Measurements from ENCODE around the gene SHROOM3.

The SHROOM3 gene

DNA sequence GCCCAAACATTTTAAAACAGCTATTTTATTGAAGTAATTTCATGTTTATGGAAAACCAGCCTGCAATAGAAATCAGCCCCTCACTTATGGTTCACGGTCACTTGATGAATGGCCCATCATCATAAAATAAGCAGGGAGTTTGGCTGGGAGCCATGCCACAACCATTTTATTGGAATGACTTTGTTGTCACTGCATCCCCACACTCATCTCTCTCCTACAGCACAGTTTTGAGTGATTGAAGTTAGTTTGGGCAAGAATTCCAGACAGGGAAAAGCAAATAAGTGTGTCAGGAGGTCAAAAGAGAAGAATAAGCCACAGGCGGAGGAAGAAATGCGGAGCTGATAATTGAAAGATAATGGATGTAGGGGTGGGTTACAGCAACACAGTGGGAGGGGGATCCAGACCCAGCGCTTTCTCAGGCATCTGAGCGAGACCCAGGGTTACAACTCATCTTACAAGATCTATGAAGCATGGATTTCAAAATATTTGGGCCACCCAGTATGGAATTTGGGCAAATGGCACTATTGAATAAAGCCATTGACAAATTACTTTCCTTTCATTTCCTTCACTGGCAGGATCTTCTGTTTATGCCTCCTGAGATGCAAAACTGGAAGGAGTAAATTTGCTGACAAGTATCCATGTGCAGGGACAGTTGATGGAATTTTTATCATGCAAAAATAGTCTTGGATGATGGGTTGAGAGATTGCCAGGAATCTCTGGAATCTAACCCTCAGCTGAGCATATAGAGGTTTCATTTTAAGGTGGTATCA lies 100.8 kb downstream of the SHROOM3 start:
- DNase-seq (ENCODE audit: extremely low read depth in 1 of 2, low read depth in 1 of 2): no peak

DNA sequence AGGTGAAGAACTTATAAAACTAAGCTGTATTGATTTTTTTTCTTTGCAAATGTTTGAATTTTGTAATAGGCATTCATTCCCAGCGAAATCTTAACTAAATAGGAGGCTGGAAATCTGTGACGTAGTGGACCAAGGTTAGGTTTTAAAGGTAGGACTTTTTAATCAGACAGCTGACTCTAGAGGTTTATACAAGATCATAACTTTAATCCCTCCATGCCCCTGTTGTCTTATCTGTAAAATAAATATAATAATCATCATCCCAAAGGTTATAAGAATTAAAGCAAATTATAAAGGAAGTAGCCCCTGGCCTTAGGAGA lies 101.3 kb downstream of the SHROOM3 start:
- no peak for DNase-seq (ENCODE audit: extremely low read depth in 1 of 2, low read depth in 1 of 2)

GRCh38 chr4:76538296-76538695 lies 103.3 kb downstream of the SHROOM3 start:
- DNase-seq (ENCODE audit: extremely low read depth in 1 of 2, low read depth in 1 of 2): no peak

- no peak for DNase-seq (ENCODE audit: extremely low read depth in 1 of 2, low read depth in 1 of 2)
Measured at GRCh38 chr4:76539979-76540378, 105.0 kb downstream of the SHROOM3 start.

DNA sequence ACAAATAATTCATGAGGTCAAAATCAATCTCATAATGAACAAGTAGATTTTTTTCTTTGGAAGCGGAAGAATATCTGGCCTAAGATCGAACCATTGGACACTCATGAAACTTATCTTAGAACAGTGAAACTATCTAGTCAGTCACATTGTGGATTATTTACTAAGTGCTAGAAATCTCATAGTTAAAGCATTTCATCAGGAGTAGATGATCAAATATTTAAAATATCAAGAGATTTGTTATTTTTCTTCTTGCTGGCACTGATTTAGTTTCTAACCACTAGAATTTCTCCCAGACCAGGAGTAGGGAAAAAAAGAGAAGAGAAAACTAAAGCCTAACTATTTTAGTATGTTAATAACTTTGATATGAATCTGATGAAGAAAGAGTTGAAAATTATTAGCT lies 105.5 kb downstream of the SHROOM3 start:
- DNase-seq (ENCODE audit: extremely low read depth in 1 of 2, low read depth in 1 of 2): no peak

DNA sequence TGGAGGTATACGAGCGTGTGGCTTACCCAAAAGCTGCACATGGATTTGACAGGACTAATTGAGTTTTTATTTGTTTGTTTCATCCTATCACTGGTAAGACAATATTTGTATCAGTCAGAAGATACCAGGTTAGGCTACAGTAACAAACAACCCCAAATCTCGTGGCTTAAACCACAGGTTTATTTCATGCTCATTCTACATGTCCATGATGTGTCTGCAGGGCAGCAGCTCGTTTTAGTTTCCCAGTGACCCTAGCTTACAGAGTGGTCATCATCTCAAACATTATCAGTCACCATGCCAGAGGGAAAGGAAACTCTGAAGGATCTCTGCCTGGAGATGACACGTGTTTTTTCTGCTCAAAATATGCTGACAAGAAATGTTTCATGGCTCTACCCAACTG lies 108.3 kb downstream of the SHROOM3 start:
- no peak for DNase-seq (ENCODE audit: extremely low read depth in 1 of 2, low read depth in 1 of 2)

DNA sequence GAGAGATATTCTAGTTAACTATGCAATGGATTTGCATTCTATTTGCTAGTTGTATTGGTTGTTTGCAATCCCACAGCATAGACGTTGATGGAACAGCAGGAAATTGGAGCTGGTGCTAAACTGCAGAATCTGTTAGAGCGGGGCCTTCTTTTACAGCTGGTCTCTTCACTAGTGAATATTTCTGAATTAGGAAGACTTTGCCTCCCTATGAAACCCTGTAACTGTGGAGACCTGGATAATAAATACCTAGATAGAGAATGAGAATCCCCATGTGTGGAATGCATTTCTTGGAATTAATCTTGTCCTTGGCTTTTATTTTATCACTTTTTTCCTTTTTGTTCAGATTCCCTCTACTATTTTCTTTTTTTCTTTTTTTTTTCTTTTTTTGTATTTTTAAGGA lies 109.7 kb downstream of the SHROOM3 start:
- no peak for DNase-seq (ENCODE audit: extremely low read depth in 1 of 2, low read depth in 1 of 2)

DNA sequence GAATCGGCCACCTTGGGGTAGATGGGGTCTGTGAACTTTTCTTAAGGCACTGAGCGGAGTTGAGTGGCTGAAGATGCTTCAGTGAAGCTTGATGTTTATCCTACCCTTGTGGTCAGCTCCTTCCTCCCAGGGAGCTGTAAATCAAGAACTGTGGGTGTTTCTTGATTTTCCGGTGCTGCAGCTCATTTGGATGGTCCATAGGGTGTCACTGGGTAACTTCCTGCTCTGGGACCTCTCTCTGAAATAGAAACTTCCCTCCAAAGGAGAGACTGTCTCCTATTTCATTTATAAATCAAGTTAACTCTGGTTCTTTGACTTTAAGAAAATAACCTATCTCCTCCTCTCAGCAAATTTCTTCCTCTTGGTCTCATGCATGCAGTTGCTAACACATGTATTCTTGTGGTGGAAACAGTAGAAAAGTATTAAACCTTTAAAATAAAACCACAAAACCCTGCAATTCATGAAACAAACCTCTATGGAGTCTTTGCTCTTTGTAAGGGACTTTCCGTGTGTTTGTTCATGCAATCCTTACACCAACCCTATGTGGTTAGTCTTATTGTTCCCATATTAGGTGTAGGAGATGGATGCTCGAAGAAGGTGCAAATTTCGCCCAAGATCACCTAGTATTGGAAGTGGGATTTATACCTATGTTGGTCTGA lies 110.3 kb downstream of the SHROOM3 start:
- DNase-seq (ENCODE audit: extremely low read depth in 1 of 2, low read depth in 1 of 2): no peak

GRCh38 chr4:76546327-76546726 lies 111.3 kb downstream of the SHROOM3 start:
- DNase-seq (ENCODE audit: extremely low read depth in 1 of 2, low read depth in 1 of 2): no peak

GRCh38 chr4:76546759-76547742 lies 112.0 kb downstream of the SHROOM3 start:
- DNase-seq (ENCODE audit: extremely low read depth in 1 of 2, low read depth in 1 of 2): no peak

- DNase-seq (ENCODE audit: extremely low read depth in 1 of 2, low read depth in 1 of 2): no peak
Measured at GRCh38 chr4:76548704-76549103, 113.7 kb downstream of the SHROOM3 start.

- no peak for DNase-seq (ENCODE audit: extremely low read depth in 1 of 2, low read depth in 1 of 2)
Measured at GRCh38 chr4:76549765-76550164, 114.7 kb downstream of the SHROOM3 start.

DNA sequence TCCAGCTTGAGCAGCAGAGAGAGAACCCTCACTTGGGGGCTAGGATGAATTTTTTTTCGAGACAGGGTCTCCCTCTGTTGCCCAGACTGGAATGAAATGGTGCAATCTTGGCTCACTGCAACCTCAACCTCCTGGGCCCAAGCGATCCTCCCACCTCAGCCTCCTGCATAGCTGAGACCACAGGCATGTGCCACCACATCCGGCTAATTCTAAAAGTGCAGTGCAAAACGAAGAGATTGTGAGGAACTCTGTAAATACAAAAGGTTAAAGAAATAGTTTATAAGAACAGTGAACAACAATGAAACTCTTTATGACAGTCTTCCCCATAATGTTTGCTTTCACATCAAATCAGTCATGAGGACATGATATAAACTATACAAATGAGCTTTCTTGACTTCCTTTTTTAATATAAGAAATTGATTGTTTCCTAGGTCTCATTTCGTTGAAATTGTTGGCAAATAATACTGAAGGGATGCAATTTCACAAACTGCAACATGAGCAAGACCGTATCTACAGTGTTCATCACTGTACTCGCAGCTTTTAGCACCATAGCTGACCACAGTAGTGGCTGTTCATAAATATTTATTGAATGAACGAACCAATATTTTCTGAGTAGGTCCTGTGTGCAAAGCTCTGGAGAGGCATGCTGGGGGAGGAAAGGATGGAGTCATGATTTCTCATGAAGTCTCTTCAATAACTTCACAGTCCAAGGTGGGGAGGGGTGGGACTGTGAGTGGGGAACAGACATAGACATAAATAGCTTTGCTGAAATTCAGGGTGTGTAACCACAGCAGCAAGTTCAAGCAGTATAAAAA lies 116.1 kb downstream of the SHROOM3 start:
- no peak for DNase-seq (ENCODE audit: extremely low read depth in 1 of 2, low read depth in 1 of 2)

DNA sequence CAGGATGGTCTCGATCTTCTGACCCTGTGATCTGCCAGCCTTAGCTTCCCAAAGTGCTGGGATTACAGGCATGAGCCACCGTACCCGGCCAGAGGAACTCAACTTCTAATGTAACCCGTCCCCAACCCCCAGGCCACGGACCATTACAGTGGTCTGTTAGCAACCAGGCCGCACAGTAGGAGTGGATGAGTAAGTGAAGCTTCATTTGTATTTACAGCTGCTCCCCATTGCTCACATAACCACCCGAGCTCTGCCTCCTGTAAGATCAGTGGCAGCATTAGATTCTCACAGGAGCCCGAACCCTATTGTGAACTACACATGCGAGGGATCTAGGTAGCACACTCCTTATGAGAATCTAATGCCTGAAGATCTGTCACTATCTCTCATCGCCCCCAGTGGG lies 119.6 kb downstream of the SHROOM3 start:
- DNase-seq (ENCODE audit: extremely low read depth in 1 of 2, low read depth in 1 of 2): no peak

GRCh38 chr4:76556452-76556851 lies 121.4 kb downstream of the SHROOM3 start:
- no peak for DNase-seq (ENCODE audit: extremely low read depth in 1 of 2, low read depth in 1 of 2)

- no peak for DNase-seq (ENCODE audit: extremely low read depth in 1 of 2, low read depth in 1 of 2)
Measured at GRCh38 chr4:76558396-76559235, 123.6 kb downstream of the SHROOM3 start.

DNA sequence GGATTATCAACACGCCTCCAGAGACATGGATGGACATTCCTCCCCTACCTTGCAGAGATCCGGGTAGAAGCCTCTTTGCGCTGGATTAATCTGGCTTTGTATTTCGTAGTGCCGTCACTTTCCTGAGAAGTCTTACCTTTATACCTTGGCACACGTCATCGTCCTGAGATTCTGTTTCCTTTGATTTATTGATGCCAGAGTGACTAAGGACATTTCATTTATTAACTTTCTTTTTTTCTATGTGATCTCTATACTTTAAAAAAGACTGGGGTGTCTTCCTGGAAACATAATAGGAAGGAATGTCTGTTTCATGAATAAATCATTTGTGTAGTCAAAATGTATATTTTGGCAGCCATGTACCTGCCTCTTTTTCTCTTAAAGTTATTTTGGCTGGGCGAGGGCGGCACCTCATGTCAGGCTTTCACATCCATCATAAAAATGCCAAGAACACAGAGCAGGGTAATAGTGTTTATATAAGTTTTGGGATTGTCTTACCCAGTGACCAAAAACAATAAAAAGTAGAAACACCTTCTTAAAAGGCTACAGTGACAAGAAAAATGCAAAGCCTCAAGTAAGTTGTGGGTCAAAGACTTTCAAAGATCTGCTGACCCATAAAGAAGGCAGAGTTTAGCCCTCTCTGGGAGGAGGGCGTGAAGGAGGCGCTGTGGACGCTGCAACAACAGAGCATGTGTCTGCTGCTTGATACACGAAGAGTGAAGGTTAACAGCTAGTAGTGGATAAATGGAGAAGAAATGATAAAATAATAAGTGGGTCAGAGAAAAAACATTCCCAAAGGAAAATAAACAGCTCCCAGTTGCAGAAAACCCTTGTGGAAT lies 124.4 kb downstream of the SHROOM3 start:
- DNase-seq (ENCODE audit: extremely low read depth in 1 of 2, low read depth in 1 of 2): no peak

DNA sequence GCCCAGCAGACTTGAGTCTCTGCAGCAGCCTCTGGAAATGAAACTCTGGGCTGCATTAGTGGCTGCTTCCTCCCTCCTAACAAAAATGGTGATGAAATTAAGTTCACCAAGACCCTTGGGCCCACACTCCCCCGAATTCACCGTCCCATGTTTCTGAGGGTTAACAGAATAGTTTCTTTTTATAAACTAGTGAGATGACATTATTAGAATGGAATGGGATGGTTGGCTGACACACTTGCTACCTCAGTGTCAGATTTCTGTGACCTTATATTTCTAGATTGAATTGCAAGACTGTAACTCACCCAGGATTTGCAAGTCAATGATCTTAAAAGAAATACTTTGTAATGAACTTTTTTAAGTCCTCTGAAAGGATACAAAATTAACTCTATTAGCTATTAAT lies 127.1 kb downstream of the SHROOM3 start:
- DNase-seq (ENCODE audit: extremely low read depth in 1 of 2, low read depth in 1 of 2): no peak

All from stimulated activated CD8-positive, alpha-beta memory T cell treated with anti-CD3 and anti-CD28 coated beads, Interleukin-7, amount 100 ng/mL, for 48 hours (primary cell).